ENCODE data around the gene LILRB5.
"Not testable (repeated sequence)": the region's sequence is repeated elsewhere in the genome, so short reads cannot be mapped to it uniquely, and the experiment has no call there.

Gene LILRB5

GRCh38 chr19:54209811-54210494 lies 47.1 kb downstream of the LILRB5 start:
- peak; percentile 20 for DNase-seq

GRCh38 chr19:54209058-54209810 lies 47.8 kb downstream of the LILRB5 start:
- peak; percentile 22 for DNase-seq

GRCh38 chr19:54208784-54209057 lies 48.4 kb downstream of the LILRB5 start:
- DNase-seq, result no peak

- peak; percentile 29 for DNase-seq
Observed at GRCh38 chr19:54207983-54208783, 48.9 kb downstream of the LILRB5 start.

GRCh38 chr19:54207676-54207982 lies 49.4 kb downstream of the LILRB5 start:
- DNase-seq, result no peak

- DNase-seq, result not testable (repeated sequence)
Observed at GRCh38 chr19:54207193-54207592, 49.9 kb downstream of the LILRB5 start.

- no peak for DNase-seq
Observed at GRCh38 chr19:54206831-54207177, 50.3 kb downstream of the LILRB5 start.

- DNase-seq, result no peak
Observed at GRCh38 chr19:54206030-54206830, 50.8 kb downstream of the LILRB5 start.

- no peak for DNase-seq
Observed at GRCh38 chr19:54204767-54205468, 52.2 kb downstream of the LILRB5 start.

- DNase-seq, result no peak
Observed at GRCh38 chr19:54203151-54203611, 53.9 kb downstream of the LILRB5 start.

- DNase-seq, result no peak
Observed at GRCh38 chr19:54201980-54202379, 55.1 kb downstream of the LILRB5 start.

GRCh38 chr19:54201172-54201701 lies 55.8 kb downstream of the LILRB5 start:
- DNase-seq, result no peak

All from activated naive CD4-positive, alpha-beta T cell treated with anti-CD3 and anti-CD28 coated beads, Interleukin-2, amount 50 U/mL, for 16 hours (primary cell).